HUES64 (cell line): ENCODE results near the gene SNAPIN.
"Not testable (repeated sequence)": the region's sequence is repeated elsewhere in the genome, so short reads cannot be mapped to it uniquely, and the experiment has no call there.

Experiments
- H3K27ac ChIP-seq: 2 replicates; pipeline ENCODE4 v1.7.0; 2013; ENCODE audit warnings: low read depth, low read length, inconsistent platforms
- H3K27me3 ChIP-seq: 2 replicates; pipeline ENCODE4 v1.6.1; 2013; ENCODE audit warnings: mild to moderate bottlenecking, low read length; ENCODE audit not compliant: insufficient read depth
- H3K36me3 ChIP-seq: 2 replicates; pipeline ENCODE4 v1.6.1; 2013; ENCODE audit warnings: mild to moderate bottlenecking, low read length; ENCODE audit not compliant: insufficient read depth
- H3K4me1 ChIP-seq: 2 replicates; pipeline ENCODE4 v1.6.1; 2013; ENCODE audit warnings: mild to moderate bottlenecking, low read length, moderate library complexity; ENCODE audit not compliant: insufficient read depth
- H3K4me3 ChIP-seq: 2 replicates; pipeline ENCODE4 v1.5.1; 2013; ENCODE audit warnings: mild to moderate bottlenecking, low read length, moderate library complexity
- H3K9ac ChIP-seq: 2 replicates; pipeline ENCODE4 v1.6.1; 2013; ENCODE audit warnings: mild to moderate bottlenecking, low read depth, low read length
- H3K9me3 ChIP-seq: 2 replicates; pipeline ENCODE4 v1.6.1; 2013; ENCODE audit warnings: low read depth, low read length; ENCODE audit not compliant: insufficient read depth
- WGBS: fragments of 150-250, 120-280 bp; methylation state at CpG from one replicate; pipeline ENCODE4 v1.1.7; 2013; ENCODE audit warnings: missing lambda C conversion rate; 5-methylcytosine and 5-hydroxymethylcytosine counted together

Gene SNAPIN

DNA sequence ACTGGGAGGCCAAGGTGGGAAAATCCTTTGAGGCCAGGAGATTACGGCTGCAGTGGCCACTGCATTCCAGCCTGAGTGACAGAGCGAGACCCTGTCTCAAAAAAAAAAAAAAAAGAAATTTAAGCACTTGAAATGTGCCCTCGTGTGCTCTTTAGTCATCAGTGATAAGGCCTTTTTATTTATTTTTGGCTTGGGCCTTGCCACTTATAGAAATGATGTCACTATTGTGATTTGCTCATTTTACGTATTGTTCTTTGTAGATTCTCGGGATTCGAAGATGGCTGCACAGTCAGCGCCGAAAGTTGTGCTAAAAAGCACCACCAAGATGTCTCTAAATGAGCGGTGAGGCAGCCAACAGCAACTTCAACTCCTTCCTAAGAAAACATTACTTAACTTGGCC is 22.2 kb upstream of the SNAPIN start:
- Histone ChIP-seq H3K9me3 (no peaks in the 10 kb centered on the region), H3K9ac (no peak overlapping the region), H3K27me3 (no peaks in the 10 kb centered on the region), H3K4me1 (no peaks in the 10 kb centered on the region), H3K4me3 (peak overlapping the region; percentile 95; the same call in 1 of the 2 replicates), H3K27ac (no peak overlapping the region), H3K36me3 (peaks cover 63% of the 10 kb centered on the region)
- WGBS = 96% methylated on average over 9 of the region's 9 CpGs

DNA sequence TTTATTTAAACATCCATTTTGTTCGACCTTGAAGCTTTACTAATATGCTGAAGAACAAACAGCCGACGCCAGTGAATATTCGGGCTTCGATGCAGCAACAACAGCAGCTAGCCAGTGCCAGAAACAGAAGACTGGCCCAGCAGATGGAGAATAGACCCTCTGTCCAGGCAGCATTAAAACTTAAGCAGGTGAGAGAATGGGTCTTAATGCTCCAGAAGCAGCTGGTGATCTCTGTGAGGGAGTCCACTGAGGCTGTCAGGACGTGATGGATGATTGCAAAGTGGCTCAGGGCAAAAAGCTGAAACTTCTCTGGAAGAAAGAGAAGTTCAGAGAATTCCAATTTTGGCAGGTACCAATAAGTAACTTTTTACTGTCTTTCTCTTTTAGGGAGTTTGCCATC is 20.2 kb upstream of the SNAPIN start:
- Histone ChIP-seq H3K4me1 (no peaks in the 10 kb centered on the region), H3K27ac (no peak overlapping the region), H3K36me3 (peaks cover 83% of the 10 kb centered on the region), H3K27me3 (no peaks in the 10 kb centered on the region), H3K9me3 (no peaks in the 10 kb centered on the region), H3K9ac (no peak overlapping the region), H3K4me3 (no peak overlapping the region)
- WGBS = 96% methylated on average over 6 of the region's 6 CpGs

DNA sequence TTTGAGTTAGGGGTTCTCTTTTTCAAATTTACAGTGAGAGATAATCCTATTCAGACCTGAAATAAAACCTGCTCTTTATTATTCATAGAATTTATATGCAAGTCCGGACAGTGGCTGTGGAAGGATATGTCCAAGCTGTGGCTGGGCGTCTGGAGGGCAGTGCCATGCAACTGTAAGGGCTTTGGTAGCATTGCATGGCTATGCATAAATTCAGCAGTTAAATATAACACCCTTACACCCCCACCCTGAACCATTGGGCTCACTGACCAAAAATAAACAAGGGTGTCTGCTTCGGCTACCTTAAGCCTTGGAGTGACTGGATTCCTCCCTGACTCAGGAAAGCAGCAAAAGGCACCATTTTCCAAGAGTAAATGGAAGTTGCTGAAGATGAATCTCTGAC is 19.2 kb upstream of the SNAPIN start:
- H3K27me3 ChIP-seq = no peaks in the 10 kb centered on the region
- no peaks in the 10 kb centered on the region for H3K9me3 ChIP-seq
- H3K4me1 ChIP-seq = no peaks in the 10 kb centered on the region
- peaks cover 93% of the 10 kb centered on the region for H3K36me3 ChIP-seq
- WGBS = 96% methylated on average over 3 of the region's 3 CpGs
- H3K4me3 ChIP-seq = no peak overlapping the region
- H3K27ac ChIP-seq = no peak overlapping the region
- H3K9ac ChIP-seq = no peak overlapping the region

DNA sequence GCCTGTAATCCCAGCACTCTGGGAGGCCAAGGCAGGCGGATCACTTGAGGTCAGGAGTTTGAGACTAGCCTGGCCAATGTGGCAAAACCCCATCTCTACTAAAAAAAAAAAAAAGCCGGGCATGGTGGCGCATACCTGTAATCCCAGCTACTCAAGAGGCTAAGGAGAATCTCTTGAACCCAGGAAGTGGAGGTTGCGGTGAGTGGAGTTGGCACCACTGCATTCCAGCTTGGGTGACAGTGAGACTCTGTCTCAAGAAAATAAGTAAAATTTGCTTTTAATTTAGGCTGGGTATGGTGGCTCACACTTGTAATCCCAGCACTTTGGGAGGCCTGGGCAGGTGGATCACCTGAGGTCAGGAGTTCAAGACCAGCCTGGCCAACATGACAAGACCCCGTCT is 18.3 kb upstream of the SNAPIN start:
- H3K4me1 ChIP-seq = not testable (repeated sequence)
- WGBS = 98% methylated on average over 5 of the region's 5 CpGs

DNA sequence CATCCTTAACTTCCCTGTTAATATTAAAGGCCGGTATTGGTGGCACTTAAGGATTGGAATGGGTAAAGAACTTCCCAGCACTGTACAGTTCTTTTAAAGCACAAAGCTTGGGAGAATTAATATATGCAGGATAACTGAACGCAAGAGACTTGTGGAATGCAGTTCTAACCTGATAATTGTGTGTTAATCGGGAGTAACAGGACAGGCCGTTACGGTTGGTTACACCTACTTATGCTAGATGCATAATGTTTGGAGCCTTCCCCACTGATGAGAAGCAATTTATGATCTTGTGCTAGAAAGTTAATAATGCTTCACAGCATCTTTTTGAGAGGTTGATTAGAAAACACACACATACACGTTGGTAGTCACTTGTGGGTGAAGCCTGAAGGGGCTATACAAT is 17.6 kb upstream of the SNAPIN start:
- WGBS = 83% methylated on average over 6 of the region's 6 CpGs
- Histone ChIP-seq H3K4me1 (no peaks in the 10 kb centered on the region), H3K9ac (no peak overlapping the region), H3K27ac (no peak overlapping the region), H3K4me3 (no peak overlapping the region), H3K9me3 (no peaks in the 10 kb centered on the region), H3K27me3 (no peaks in the 10 kb centered on the region), H3K36me3 (peaks cover 99% of the 10 kb centered on the region)

More for the DNA sequence above, 18.3 kb upstream of the SNAPIN start:
- peaks cover 99% of the 10 kb centered on the region for H3K36me3 ChIP-seq
- H3K27me3 ChIP-seq, H3K27ac ChIP-seq, H3K9me3 ChIP-seq, H3K4me3 ChIP-seq, H3K9ac ChIP-seq: not testable (repeated sequence)

DNA sequence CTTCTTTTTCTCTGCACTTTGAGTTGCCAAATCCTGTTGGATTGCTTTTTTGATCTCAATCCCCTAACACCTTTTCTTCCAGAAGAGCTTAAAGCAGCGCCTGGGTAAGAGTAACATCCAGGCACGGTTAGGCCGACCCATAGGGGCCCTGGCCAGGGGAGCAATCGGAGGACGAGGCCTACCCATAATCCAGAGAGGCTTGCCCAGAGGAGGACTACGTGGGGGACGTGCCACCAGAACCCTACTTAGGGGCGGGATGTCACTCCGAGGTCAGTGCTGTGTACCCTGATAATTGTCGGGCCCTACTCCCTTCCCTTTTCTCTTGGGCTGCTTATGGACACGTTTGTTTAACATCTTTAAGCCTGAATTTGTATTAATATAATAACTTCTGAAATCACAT is 16.3 kb upstream of the SNAPIN start:
- Histone ChIP-seq H3K9me3 (no peaks in the 10 kb centered on the region), H3K27me3 (no peaks in the 10 kb centered on the region), H3K4me1 (no peaks in the 10 kb centered on the region), H3K36me3 (peaks cover 96% of the 10 kb centered on the region), H3K27ac (no peak overlapping the region), H3K9ac (no peak overlapping the region), H3K4me3 (no peak overlapping the region)
- 95% methylated on average over 10 of the region's 11 CpGs for WGBS

DNA sequence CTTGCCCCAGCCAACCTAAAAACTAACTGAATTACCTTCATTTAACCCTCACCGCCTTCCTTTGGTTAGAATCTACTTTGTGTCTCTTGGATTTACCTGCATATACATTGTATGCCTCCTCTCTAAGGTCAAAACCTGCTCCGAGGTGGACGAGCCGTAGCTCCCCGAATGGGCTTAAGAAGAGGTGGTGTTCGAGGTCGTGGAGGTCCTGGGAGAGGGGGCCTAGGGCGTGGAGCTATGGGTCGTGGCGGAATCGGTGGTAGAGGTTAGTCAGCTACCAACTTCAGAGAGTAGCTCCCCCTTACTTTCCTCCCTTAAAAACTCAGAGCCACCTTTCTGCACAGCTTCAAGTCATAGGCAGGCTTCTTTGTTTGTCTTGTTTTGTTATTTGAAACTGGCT is 15.4 kb upstream of the SNAPIN start:
- H3K4me1 ChIP-seq = no peaks in the 10 kb centered on the region
- peaks cover 86% of the 10 kb centered on the region for H3K36me3 ChIP-seq
- H3K27ac ChIP-seq = no peak overlapping the region
- no peaks in the 10 kb centered on the region for H3K9me3 ChIP-seq
- no peak overlapping the region for H3K9ac ChIP-seq
- H3K4me3 ChIP-seq = no peak overlapping the region
- H3K27me3 ChIP-seq = no peaks in the 10 kb centered on the region
- WGBS = 93% methylated on average over 11 of the region's 11 CpGs

DNA sequence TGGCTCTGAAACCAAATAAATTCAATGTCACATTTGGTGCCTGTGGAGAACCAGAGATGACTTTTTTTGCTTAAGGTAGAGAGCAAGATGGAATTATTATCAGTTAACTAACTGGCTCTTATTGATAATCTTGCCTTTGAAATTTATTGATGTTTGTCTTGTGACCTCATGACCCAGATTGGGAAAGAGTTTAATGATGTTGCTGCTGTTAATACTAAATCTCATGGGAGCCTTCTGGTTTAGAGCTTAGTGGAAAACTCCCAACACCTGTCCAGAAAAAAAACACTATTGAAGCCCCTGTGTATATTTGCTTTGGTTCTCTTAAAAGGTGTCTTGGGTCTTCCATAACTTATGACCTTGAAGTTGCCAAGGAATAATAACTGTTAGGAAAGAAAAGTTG is 14.7 kb upstream of the SNAPIN start:
- Histone ChIP-seq H3K27me3 (no peaks in the 10 kb centered on the region), H3K9ac (no peak overlapping the region), H3K4me1 (no peaks in the 10 kb centered on the region), H3K36me3 (peaks cover 79% of the 10 kb centered on the region), H3K27ac (no peak overlapping the region), H3K9me3 (no peaks in the 10 kb centered on the region), H3K4me3 (no peak overlapping the region)

DNA sequence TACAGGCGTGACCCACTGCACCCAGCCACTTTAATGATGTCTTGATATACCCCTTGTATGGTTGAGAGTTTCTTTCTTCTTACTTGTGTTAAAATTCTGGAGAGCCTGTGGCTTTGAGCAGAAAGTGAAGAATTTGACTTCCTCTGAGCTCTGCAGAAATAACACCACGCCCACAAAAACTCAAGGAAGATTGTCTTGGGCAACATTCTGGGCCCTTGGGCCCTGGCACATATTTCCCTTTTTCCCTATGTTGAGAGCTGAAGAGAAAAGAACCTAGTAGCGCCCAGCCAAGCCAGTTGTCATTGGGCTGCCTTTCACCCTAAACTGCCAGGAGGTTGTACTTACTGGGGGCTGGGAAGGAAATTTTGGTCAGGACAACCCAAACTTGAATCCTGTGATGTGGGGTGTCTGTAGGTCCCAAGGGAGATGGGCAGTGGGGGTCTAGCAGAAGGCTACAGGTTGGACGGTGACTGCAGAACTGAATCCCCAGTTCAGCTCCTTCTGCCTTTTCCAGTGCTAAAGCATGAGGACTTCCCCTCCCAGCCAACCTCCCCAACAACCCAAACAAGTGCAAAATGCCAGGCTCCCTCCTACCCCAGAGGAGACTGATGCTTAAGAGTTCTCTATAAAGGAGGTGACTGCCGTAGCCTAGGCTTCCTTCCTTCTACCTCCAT is 11.7 kb upstream of the SNAPIN start:
- Histone ChIP-seq H3K27me3 (no peaks in the 10 kb centered on the region), H3K27ac (no peak overlapping the region), H3K4me3 (no peak overlapping the region), H3K36me3 (peaks cover 50% of the 10 kb centered on the region), H3K9me3 (no peaks in the 10 kb centered on the region), H3K4me1 (no peaks in the 10 kb centered on the region), H3K9ac (no peak overlapping the region)
- WGBS = 94% methylated on average over 5 of the region's 5 CpGs

DNA sequence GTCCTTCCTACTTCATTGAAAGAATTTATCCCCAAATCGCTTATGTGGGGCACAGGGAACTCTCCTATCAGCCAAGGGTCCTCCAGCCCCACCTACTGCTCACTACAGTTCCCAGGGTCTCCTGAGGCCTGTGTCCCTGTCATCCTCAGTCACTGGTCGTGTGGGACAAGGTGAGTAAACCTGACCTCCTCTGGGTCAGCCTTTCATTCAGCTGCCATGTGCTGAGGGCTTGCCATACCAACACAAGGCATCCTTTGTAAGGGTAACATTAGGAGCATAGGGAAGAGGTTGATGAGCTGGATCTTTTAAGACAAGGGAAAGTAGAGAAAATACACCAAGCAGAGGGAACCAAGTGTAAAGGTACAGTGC is 11.2 kb upstream of the SNAPIN start:
- no peaks in the 10 kb centered on the region for H3K9me3 ChIP-seq
- H3K4me1 ChIP-seq = no peaks in the 10 kb centered on the region
- H3K36me3 ChIP-seq = peaks cover 45% of the 10 kb centered on the region
- no peak overlapping the region for H3K9ac ChIP-seq
- no peaks in the 10 kb centered on the region for H3K27me3 ChIP-seq
- H3K4me3 ChIP-seq = no peak overlapping the region
- no peak overlapping the region for H3K27ac ChIP-seq
- 71% methylated on average over 2 of the region's 2 CpGs for WGBS

DNA sequence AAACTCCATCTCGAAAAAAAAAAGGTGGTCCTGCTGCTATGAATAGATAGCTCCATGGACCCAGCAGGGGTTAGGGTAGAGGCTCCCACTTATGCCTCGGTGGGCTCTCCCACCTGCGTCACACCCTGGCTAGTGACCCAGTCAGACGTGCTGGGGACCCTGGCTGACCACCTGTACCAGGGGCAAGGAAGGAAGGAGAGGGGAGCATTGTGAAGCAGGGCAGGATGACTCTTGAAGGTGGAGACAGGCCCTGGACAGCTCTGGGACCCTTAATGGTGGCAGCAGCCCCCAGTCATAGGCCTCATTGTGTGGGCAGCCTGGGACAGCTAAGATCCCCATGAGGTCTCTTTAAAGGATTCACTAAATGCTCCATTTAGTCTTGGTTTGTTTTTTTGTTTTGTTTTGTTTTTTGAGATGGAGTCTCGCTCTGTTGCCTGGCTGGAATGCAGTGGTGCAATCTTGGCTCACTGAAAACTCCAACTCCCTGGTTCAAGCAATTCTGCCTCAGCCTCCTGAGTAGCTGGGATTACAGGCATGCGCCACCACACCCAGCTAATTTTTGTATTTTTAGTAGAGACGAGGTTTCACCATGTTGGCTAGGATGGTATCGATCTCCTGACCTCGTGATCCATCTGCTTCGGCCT is 10.4 kb upstream of the SNAPIN start:
- no peaks in the 10 kb centered on the region for H3K9me3 ChIP-seq
- H3K9ac ChIP-seq = no peak overlapping the region
- 86% methylated on average over 10 of the region's 10 CpGs for WGBS
- H3K27me3 ChIP-seq = no peaks in the 10 kb centered on the region
- no peak overlapping the region for H3K27ac ChIP-seq
- H3K4me1 ChIP-seq = no peaks in the 10 kb centered on the region
- no peak overlapping the region for H3K4me3 ChIP-seq
- peaks cover 37% of the 10 kb centered on the region for H3K36me3 ChIP-seq
